Fibroblast of upper back skin (primary cell): ENCODE results near the gene NEB.
"Not testable (repeated sequence)": the region's sequence is repeated elsewhere in the genome, so short reads cannot be mapped to it uniquely, and the experiment has no call there.

Source experiments
- DNase-seq: peaks from one replicate; pipeline ENCODE4 v3.0.0-alpha.2; 2013

NEB gene

DNA sequence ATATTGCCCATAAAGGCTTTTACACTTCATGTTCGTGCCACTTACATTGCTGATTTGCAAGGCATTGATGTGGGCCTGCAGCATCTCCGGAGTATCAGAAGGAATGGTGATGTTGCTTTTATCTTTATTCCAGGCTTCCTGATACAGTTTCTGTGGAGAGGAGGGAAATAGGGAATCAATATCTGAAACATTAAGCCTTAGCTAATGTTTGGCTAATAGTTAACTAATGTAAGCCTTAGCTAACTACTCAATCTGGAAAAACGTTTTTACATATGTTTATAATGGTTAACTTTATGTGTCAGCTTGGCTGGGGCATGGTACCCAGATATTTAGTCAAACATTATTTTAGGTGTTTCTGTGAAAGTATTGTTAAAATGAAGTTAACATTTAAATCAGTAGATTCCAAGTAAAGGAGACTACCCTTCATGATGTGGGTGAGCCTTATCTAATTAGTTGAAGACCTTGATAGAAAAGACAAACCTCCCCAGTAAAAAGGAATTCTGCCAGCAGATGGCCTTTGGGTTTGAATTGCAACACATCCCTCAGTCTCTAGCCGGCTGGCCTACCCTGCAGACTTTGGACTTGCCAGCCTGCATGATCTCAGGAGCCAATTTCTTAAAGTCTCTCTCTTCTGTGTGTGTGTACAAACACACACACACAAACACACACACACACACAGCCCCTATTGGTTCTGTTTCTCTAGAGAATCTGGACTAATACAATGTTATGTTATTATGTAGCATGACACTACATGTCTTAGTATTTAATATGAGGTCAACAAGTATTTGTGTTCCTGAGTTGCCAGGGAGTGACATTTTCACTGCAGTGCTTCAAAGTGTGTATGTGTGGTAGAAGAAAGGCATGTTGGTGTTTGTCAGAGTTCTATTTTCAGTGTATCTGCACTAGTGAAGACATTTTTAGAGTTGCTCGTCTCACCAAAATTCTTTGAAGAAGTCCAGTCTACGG lies 126.5 kb downstream of the NEB start:
- not testable (repeated sequence) for DNase-seq

DNA sequence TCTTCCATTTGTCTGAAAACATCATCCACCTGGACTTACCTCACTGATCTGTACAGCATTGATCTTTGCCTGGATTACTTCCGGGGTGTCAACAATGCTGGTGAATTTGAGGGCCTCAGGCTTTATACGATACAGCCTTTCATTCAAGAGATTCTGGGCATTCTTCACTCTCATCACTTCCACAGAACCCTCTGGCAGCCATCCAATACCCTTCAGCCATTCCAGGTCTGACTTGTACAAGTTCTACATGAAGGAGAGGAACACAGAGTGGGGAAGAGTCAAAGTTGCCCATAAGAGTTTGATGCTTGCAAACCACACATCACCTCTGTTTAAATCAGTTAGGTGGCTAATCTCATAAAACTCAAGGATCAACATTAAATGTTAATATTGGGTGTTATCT lies 130.7 kb downstream of the NEB start:
- DNase-seq: not testable (repeated sequence)

DNA sequence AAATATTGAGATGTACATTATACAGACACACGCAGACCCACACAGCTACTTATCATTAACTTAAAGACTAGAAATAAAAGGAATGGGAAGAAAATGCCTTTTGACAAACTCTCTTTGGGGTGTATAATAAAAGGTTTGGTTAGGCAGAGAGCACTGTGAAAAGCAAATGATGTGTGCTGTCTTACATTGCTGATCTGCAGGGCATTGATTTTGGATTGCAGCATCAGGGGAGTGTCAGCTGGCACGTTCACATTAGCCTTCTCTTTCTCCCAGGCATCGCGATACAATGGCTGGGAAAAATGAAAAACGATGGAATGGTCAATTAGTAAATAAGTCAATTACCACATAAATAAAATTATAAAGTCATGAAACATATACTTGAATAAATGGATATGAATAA lies 131.9 kb downstream of the NEB start:
- not testable (repeated sequence) for DNase-seq

DNA sequence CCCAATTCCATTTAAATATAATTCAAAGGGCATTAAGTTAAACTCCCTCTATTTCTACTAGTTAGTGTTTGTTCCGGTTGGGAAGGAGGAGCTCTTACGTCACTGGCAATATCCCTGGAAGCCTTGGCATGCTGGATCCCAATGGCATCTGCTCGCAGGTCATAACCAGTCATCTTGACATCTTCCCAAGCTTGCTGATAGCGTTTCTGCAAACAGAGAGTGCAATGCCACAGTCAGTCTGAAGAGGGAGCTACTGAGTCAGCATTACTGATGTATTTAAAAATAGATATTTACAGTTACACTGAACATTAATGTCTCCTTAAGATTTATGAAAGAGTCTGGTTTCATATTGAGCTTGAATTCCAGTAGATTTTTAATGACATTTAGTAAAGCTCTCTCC lies 132.5 kb downstream of the NEB start:
- not testable (repeated sequence) for DNase-seq

DNA sequence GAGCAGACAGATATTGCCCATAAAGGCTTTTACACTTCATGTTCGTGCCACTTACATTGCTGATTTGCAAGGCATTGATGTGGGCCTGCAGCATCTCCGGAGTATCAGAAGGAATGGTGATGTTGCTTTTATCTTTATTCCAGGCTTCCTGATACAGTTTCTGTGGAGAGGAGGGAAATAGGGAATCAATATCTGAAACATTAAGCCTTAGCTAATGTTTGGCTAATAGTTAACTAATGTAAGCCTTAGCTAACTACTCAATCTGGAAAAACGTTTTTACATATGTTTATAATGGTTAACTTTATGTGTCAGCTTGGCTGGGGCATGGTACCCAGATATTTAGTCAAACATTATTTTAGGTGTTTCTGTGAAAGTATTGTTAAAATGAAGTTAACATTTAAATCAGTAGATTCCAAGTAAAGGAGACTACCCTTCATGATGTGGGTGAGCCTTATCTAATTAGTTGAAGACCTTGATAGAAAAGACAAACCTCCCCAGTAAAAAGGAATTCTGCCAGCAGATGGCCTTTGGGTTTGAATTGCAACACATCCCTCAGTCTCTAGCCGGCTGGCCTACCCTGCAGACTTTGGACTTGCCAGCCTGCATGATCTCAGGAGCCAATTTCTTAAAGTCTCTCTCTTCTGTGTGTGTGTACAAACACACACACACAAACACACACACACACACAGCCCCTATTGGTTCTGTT lies 137.2 kb downstream of the NEB start:
- DNase-seq: not testable (repeated sequence)

DNA sequence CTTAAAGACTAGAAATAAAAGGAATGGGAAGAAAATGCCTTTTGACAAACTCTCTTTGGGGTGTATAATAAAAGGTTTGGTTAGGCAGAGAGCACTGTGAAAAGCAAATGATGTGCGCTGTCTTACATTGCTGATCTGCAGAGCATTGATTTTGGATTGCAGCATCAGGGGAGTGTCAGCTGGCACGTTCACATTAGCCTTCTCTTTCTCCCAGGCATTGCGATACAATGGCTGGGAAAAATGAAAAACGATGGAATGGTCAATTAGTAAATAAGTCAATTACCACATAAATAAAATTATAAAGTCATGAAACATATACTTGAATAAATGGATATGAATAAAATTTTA lies 142.4 kb downstream of the NEB start:
- DNase-seq: not testable (repeated sequence)

DNA sequence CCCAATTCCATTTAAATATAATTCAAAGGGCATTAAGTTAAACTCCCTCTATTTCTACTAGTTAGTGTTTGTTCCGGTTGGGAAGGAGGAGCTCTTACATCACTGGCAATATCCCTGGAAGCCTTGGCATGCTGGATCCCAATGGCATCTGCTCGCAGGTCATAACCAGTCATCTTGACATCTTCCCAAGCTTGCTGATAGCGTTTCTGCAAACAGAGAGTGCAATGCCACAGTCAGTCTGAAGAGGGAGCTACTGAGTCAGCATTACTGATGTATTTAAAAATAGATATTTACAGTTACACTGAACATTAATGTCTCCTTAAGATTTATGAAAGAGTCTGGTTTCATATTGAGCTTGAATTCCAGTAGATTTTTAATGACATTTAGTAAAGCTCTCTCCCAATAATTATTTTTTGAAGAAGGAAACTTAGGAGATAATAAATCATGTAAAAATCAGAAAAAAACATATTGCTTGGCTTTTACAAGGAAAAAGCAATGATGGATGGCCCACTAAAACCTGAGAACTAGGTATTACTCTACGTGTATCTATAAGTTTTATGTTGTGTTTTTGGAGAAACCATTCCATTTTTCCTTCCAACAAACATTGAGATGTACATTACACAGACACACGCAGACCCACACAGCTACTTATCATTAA lies 142.9 kb downstream of the NEB start:
- DNase-seq: not testable (repeated sequence)

DNA sequence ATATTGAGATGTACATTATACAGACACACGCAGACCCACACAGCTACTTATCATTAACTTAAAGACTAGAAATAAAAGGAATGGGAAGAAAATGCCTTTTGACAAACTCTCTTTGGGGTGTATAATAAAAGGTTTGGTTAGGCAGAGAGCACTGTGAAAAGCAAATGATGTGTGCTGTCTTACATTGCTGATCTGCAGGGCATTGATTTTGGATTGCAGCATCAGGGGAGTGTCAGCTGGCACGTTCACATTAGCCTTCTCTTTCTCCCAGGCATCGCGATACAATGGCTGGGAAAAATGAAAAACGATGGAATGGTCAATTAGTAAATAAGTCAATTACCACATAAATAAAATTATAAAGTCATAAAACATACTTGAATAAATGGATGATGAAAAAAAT lies 153.0 kb downstream of the NEB start:
- DNase-seq: not testable (repeated sequence)

DNA sequence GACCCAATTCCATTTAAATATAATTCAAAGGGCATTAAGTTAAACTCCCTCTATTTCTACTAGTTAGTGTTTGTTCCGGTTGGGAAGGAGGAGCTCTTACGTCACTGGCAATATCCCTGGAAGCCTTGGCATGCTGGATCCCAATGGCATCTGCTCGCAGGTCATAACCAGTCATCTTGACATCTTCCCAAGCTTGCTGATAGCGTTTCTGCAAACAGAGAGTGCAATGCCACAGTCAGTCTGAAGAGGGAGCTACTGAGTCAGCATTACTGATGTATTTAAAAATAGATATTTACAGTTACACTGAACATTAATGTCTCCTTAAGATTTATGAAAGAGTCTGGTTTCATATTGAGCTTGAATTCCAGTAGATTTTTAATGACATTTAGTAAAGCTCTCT lies 153.6 kb downstream of the NEB start:
- DNase-seq: not testable (repeated sequence)

DNA sequence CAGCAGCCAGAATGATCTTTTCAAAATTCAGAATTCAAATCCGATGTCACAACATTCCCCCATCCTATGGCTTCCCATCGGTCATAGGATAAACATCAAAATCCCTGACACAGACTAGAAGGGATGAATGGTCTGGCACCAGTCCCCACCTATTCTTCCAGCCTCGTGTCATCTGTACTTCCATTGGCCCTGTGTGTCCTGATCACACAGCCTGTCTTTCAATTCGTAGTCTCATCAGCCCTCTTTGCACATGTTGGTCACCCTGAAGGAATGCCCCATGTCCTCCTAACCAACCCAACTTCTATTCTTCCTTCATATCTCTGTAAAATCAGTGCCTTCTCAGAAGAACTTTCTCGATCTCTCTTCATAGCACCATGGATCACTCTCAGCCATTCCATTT lies 157.2 kb downstream of the NEB start:
- no peak for DNase-seq

DNA sequence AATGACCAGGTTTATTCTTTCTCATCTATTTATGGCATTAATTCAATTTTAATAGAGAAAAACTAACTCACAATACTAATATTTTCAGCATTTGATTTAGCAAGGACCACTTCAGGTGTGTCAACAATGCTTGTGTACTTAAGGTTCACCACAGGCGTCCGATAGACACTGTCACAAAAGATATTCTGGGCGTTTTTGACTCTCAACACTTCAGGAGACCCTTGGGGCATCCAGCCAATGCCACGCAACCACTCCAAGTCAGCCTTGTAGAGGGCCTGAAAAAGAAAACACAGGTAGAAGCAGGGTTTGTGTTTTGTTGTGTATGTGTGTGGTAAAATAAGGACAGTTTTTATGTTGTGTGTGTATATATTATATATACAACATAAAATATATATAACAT lies 158.2 kb downstream of the NEB start:
- no peak for DNase-seq

DNA sequence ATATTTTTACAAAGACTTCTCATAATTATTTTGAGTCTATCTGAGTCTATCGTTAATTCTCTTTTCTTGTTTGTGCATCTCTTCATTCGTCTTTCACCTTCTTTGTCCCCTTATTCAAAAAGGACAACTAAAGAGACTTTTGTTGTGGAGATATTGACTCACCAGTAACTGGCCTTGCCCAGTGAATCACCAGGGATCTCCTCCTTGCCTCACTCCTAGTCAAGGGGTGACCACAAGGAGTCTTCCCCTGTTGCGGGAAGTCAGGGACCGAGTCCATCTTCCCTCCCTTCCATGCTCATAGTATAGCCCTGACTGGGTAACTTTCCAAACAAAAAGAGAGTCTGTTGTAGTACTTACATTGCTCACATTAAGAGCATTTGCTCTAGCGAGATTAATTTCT lies 158.9 kb downstream of the NEB start:
- DNase-seq: peak; percentile 19

DNA sequence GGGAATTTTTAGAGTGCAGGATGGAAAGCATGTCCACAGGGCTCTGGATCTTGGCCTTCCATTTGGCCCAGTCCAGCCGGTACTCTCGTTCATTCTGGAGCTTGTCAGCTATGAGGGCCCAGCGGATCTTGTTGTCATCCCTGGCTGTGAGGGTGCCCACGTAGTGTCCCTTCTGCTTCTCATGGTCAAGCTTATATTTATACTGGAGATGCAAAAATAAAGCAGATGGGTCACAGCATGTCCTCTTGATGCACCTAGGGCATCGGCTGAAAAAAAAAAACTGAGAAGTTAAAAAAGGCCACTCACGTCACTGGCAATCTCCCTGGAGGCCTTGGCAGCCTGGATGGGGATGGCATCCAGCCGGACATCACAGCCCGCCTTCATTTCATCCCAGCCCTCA lies 164.1 kb downstream of the NEB start:
- DNase-seq: no peak

DNA sequence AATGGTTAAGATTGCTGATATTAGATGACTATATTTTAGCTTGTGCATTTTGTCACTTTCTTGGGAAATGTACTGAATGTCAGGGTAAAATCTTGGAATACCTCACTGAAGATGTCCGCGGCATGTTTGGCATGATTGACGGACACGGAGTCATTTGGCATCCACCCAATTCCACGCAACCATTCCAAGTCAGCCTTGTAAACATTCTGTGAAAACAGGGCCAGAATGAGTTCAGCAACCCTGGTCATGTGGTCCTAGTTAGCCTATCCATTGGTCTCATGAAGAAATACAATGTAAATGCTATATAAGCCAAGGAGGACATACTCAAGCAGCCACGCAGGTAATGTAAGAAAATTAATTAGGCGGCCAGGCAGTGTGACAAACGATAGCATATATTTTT lies 165.1 kb downstream of the NEB start:
- no peak for DNase-seq

DNA sequence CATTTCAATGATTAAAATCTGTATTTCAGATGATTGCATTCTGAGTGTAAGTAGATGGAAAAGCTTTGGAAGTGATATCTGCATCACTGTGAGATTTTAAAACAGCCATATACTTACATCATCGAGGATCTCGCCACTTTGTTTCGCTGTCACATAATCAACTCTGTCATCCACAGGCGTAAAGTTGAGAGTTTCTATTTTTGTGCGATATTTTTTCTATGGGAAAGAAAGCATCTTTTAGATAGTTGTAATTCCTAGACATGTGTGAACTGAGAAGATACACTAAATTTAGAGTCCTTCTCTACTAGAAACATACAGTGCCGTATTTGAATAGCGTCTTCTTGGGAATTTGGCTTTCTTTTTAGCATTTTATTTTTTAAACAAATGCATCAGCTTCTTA lies 165.8 kb downstream of the NEB start:
- no peak for DNase-seq

DNA sequence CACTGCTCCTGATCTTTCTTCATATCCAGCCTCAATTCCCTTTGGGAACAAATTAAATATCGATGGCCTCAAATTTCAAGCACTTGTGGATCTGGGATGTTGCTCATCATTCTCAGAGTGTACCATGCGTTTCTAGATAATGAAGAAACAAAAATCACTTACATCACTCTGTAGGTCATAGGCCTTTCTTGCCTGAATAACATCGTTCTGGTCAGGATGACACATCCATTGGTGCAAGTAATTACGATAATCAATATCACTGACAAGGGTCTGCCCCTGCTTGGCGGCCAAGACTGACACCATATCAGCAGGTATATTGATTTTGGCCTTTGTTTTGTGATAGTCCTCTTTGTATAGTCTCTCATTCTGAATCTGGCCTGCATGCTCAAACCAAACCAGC lies 167.3 kb downstream of the NEB start:
- no peak for DNase-seq

DNA sequence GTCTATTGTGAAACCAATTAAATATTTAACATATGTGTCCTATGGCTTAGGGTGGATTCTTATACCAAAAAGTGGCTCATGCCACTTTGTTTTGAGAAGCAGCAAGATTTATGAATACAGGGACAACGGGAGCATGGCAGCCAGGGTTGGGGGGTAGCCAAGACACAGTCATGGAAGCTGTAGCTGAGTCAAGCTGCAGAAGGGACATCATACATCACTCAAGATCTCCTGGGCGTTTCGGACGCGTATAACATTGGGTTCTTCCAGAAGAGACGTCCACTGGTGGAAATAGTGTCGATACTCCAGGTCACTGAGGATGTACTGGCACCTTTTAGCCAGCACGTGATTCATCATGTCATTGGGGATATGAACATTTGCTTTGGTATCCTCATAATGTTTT lies 171.9 kb downstream of the NEB start:
- DNase-seq: no peak

DNA sequence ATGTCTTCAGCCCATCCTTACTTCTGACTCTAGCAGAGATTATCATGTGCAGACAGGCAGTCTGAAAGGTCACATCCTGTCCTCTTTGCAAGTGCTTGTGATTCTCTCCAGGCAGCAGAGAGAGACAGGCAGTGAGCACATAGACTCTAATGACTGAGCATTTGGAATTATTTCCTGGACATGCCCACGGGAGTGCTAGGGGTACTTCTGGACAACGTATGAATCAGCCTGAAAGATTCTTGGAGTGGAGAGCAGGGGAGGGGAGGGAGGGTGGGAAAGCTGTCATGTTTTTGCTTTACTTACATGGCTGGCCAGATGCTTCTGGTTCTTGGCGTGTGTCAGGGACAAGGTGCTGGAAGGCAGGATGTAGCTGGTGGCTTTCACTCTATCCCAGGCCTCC lies 174.0 kb downstream of the NEB start:
- peak; percentile 71 for DNase-seq

DNA sequence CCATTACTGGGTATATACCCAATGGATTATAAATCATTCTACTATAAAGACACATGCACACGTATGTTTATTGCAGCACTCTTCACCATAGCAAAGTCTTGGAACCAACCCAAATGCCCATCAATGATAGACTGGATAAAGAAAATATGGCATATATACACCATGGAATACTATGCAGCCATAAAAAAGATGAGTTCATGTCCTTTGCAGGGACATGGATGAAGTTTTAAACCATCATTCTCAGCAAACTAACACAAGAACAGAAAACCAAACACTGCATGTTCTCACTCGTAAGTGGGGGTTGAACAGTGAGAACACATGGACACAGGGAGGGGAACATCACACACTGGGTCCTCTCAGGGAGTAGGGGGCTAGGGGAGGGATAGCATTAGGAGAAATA lies 174.8 kb downstream of the NEB start:
- not testable (repeated sequence) for DNase-seq

DNA sequence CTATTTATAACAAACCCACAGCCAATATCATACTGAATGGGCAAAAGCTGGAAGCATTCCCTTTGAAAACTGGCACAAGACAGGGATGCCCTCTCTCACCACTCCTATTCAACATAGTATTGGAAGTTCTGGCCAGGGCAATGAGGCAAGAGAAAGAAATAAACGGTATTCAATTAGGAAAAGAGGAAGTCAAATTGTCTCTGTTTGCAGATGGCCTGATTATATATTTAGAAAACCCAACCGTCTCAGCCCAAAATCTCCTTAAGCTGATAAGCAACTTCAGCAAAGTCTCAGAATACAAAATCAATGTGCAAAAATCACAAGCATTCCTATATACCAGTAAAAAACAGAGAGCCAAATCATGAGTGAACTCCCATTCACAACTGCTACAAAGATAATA lies 176.4 kb downstream of the NEB start:
- DNase-seq: not testable (repeated sequence)

DNA sequence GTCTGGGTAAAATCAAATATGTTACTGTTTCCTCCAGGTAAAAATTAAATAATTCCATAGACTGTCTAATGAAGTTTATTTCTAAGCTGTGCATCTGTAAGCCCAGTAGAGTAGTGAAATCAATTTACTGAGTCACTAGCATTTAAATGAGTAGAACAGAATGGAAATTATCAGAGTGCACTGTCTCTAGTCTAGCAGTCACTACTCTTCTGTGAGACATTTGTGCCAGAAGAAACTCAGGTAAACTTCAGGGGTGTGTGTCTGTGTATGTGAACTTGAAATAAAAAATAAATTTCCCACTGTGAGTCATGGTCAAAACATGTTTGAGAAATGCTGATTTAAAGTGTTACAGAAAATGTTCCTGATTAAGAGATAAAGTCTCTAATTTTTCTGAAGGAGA lies 178.2 kb downstream of the NEB start:
- DNase-seq: no peak

DNA sequence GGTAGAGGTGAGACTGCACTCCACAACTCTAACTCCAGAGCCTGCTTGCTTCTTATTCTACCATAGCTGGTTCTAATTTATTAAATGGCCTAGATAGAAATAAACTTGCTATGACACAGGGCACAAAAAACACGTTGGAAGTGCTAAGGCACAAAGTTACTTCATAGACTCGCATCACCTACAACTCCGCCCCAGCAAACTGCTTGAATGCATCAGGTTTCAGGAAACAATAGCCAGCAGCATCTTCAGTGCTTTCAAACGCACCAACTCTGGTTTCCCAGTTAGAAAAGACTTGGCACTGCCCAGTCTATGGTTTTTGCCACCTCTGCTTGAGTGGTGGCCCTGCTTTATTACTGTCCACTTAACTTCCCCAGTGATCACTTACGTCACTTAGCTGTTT lies 182.0 kb downstream of the NEB start:
- no peak for DNase-seq

DNA sequence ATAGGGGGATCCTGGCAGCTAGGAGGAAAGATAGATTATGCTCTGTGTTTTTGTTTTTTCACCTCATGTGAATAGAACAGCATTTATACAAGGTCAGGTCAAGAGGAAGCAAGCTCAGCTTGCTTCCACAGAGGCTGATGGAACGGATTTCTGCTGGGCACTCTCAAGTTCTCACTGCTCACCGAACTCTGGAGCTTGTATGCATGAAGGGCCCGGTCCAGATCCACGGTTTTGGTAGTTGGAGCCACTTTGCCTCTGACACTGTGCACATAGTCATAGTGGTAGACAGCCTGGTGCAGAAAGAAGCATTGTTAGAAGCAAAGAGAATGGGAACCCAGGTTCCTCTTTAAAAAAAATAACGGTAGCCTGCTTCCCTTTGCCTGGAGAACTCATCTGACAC lies 182.7 kb downstream of the NEB start:
- no peak for DNase-seq

DNA sequence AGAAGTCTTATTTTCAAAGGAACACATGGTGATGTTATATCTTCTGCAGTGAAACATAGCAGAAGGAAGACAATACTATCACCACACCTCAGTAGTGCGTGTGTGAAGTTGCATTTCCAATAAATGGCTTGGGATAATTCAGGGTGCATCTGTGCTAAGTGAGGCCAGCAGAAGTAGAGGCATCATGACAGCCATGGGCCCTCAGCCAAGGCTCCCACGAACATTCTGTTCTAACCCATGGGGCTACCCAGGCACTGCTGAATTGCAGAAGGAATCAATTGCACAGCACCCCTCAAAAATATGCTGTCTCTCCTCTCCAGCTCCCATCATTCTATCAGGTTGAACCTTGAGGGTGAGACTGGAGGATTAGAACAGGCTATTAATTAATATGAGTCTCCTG lies 185.1 kb downstream of the NEB start:
- no peak for DNase-seq
